WTC11 (cell line): ENCODE measurements around the gene HTR7. TPM values are rescaled to one million over a fixed set of nuclear protein-coding genes. Genes with fewer than 3 reads are reported as not detected.

Experiments
- ATAC-seq: fragments of 200-7000 bp; cut with Tn5 transposase; 2 replicates; pipeline ENCODE4 v1.10.0; 2021; ENCODE audit warnings: mild to moderate bottlenecking, moderate library complexity
- CTCF ChIA-PET: fragments of 300-600 bp; sonication (Branson Sonifier 250); formaldehyde crosslinking; loops from one replicate; lab custom pipeline; 2021; ENCODE audit warnings: antibody characterized with exemption; lab: Charles Lee
- POLR2A ChIA-PET: fragments of 350-600 bp; sonication (Branson Sonifier 250); formaldehyde crosslinking; loops from one replicate; lab custom pipeline; 2021; ENCODE audit warnings: antibody characterized with exemption; lab: Charles Lee
- DNase-seq: peaks from one replicate; pipeline ENCODE4 v3.0.0; 2021; ENCODE audit warnings: low spot score
- H3K27ac Mint-ChIP-seq: 2 replicates; pipeline ENCODE4 v1.8.0; 2021; ENCODE audit warnings: mixed read lengths
- H3K27me3 Mint-ChIP-seq: 2 replicates; pipeline ENCODE4 v1.8.0; 2021; ENCODE audit warnings: low read depth, mild to moderate bottlenecking, moderate library complexity, mixed read lengths
- H3K36me3 Mint-ChIP-seq: 2 replicates; pipeline ENCODE4 v1.8.0; 2021; ENCODE audit warnings: mixed read lengths
- H3K4me1 Mint-ChIP-seq: 2 replicates; pipeline ENCODE4 v1.8.0; 2022; ENCODE audit warnings: mixed read lengths
- H3K4me3 Mint-ChIP-seq: 2 replicates; pipeline ENCODE4 v1.8.0; 2021; ENCODE audit warnings: mild to moderate bottlenecking, moderate library complexity, mixed read lengths
- H3K9me3 Mint-ChIP-seq: 2 replicates; pipeline ENCODE4 v1.8.0; 2021; ENCODE audit warnings: mixed read lengths
- CBFB ChIP-seq: sonication (generic); formaldehyde crosslinking; IDR thresholded peaks from 2 replicates; pipeline ENCODE4 v1.8.1; 2022; ENCODE audit warnings: mild to moderate bottlenecking, low read depth, missing genetic modification reagents
- CREB1 ChIP-seq: sonication (generic); formaldehyde crosslinking; IDR thresholded peaks from 2 replicates; pipeline ENCODE4 v1.8.0; 2023; ENCODE audit warnings: mild to moderate bottlenecking, missing genetic modification reagents
- CTCF ChIP-seq: fragments of 200-600 bp; IDR thresholded peaks from 2 replicates; pipeline ENCODE4 v1.8.0; 2022; ENCODE audit warnings: antibody characterized with exemption
- E2F4 ChIP-seq: sonication (generic); formaldehyde crosslinking; IDR thresholded peaks from 2 replicates; pipeline ENCODE4 v1.8.1; 2022; ENCODE audit warnings: low read depth, mild to moderate bottlenecking, moderate library complexity, missing genetic modification reagents, borderline replicate concordance
- ESRRA ChIP-seq: sonication (generic); formaldehyde crosslinking; IDR thresholded peaks from 2 replicates; pipeline ENCODE4 v1.8.1; 2022; ENCODE audit warnings: mild to moderate bottlenecking, missing genetic modification reagents, borderline replicate concordance
- GRHL2 ChIP-seq: fragments of 250-450 bp; sonication (Bioruptor Pico); IDR thresholded peaks from 2 replicates; pipeline ENCODE4 v1.8.0; 2022; ENCODE audit warnings: mild to moderate bottlenecking, moderate library complexity; ENCODE audit not compliant: insufficient replicate concordance, severe bottlenecking
- HMGA2 ChIP-seq: fragments of 250-450 bp; sonication (Bioruptor Pico); IDR thresholded peaks from 2 replicates; pipeline ENCODE4 v1.4.0; 2021; ENCODE audit warnings: mild to moderate bottlenecking, moderate library complexity
- HMGXB4 ChIP-seq: sonication (generic); formaldehyde crosslinking; IDR thresholded peaks from 2 replicates; pipeline ENCODE4 v1.8.1; 2023; ENCODE audit warnings: mild to moderate bottlenecking, moderate library complexity, missing genetic modification reagents
- MLX ChIP-seq: sonication (generic); formaldehyde crosslinking; IDR thresholded peaks from 2 replicates; pipeline ENCODE4 v1.8.1; 2023; ENCODE audit warnings: mild to moderate bottlenecking, missing genetic modification reagents, moderate library complexity
- MXD4 ChIP-seq: fragments of 250-450 bp; sonication (Bioruptor Pico); IDR thresholded peaks from 2 replicates; pipeline ENCODE4 v1.8.0; 2021; ENCODE audit warnings: mild to moderate bottlenecking, moderate library complexity, borderline replicate concordance
- MYBL2 ChIP-seq: sonication (generic); formaldehyde crosslinking; IDR thresholded peaks from 2 replicates; pipeline ENCODE4 v1.8.1; 2023; ENCODE audit warnings: mild to moderate bottlenecking, moderate library complexity, missing genetic modification reagents
- NFE2L1 ChIP-seq: sonication (generic); formaldehyde crosslinking; IDR thresholded peaks from 2 replicates; pipeline ENCODE4 v1.8.1; 2023; ENCODE audit warnings: missing genetic modification reagents
- NFYB ChIP-seq: sonication (generic); formaldehyde crosslinking; conservative IDR thresholded peaks from 2 replicates; pipeline ENCODE4 v1.8.0; 2022; ENCODE audit warnings: low read depth, missing genetic modification reagents
- NR2C2 ChIP-seq: sonication (generic); formaldehyde crosslinking; IDR thresholded peaks from 2 replicates; pipeline ENCODE4 v1.8.0; 2022; ENCODE audit warnings: mild to moderate bottlenecking, missing genetic modification reagents
- PRDM15 ChIP-seq: sonication (generic); formaldehyde crosslinking; IDR thresholded peaks from 2 replicates; pipeline ENCODE4 v1.8.0; 2022; ENCODE audit warnings: missing genetic modification reagents
- STAT6 ChIP-seq: sonication (generic); formaldehyde crosslinking; conservative IDR thresholded peaks from 2 replicates; pipeline ENCODE4 v1.8.1; 2023; ENCODE audit warnings: mild to moderate bottlenecking, low read depth, missing genetic modification reagents, moderate library complexity
- TEAD1 ChIP-seq: sonication (generic); formaldehyde crosslinking; IDR thresholded peaks from 2 replicates; pipeline ENCODE4 v1.8.0; 2022; ENCODE audit warnings: mild to moderate bottlenecking, missing genetic modification reagents
- ZBTB21 ChIP-seq: sonication (generic); formaldehyde crosslinking; IDR thresholded peaks from 2 replicates; pipeline ENCODE4 v1.8.1; 2023; ENCODE audit warnings: mild to moderate bottlenecking, missing genetic modification reagents, borderline replicate concordance
- ZNF232 ChIP-seq: sonication (generic); formaldehyde crosslinking; IDR thresholded peaks from 2 replicates; pipeline ENCODE4 v1.8.0; 2022; ENCODE audit warnings: mild to moderate bottlenecking, missing genetic modification reagents
- ZNF263 ChIP-seq: sonication (generic); formaldehyde crosslinking; IDR thresholded peaks from 2 replicates; pipeline ENCODE4 v1.8.1; 2022; ENCODE audit warnings: low read depth, mild to moderate bottlenecking, moderate library complexity, missing genetic modification reagents
- ZNF416 ChIP-seq: fragments of 250-450 bp; sonication (Bioruptor Pico); IDR thresholded peaks from 2 replicates; pipeline ENCODE4 v1.9.0; 2021; ENCODE audit warnings: mild to moderate bottlenecking, inconsistent platforms
- ZNF423 ChIP-seq: fragments of 250-450 bp; sonication (Bioruptor Pico); IDR thresholded peaks from 2 replicates; pipeline ENCODE4 v2.1.2; 2022; ENCODE audit warnings: mild to moderate bottlenecking, moderate library complexity
- total RNA-seq: library from RNA; stranded (reverse); gene quantifications from 3 replicates; pipeline ENCODE4 v1.2.3, GENCODE V29; 2021

HTR7 gene
- total RNA-seq, 1 experiment from 2014 or later: 11.2 TPM

- Mint-ChIP-seq H3K27ac (no peak overlapping the region), H3K4me1 (peaks cover 13% of the 10 kb centered on the region), H3K27me3 (no peaks in the 10 kb centered on the region)
- DNase-seq: peak; percentile 76
- CTCF ChIA-PET: interaction anchor here (0.9 to 1.6 kb wide), 9 partner anchors 27 to 129 kb away, joined by 3 to 11 read pairs (median 5); partner anchors contain the start of genes HTR7 and RPP30
- TF ChIP-seq MYBL2 (CRISPR knock-in tag): no peak
- TF ChIP-seq ESRRA (CRISPR knock-in tag): no peak
- peak; percentile 74 for TF ChIP-seq CTCF
- TF ChIP-seq NR2C2 (CRISPR knock-in tag): no peak
- no peak for TF ChIP-seq ZBTB21 (CRISPR knock-in tag)
- no peak for TF ChIP-seq MLX
- TF ChIP-seq GRHL2 (CRISPR knock-in tag): no peak
- TF ChIP-seq PRDM15 (CRISPR knock-in tag): no peak
- TF ChIP-seq, all 79 proteins: peak for 1
- peak; percentile 99 for ATAC-seq
- no peak overlapping the region for H3K4me3 Mint-ChIP-seq
- no peaks in the 10 kb centered on the region for H3K36me3 Mint-ChIP-seq
- H3K9me3 Mint-ChIP-seq: no peaks in the 10 kb centered on the region
- POLR2A ChIA-PET: no interaction called here
Measured at GRCh38 chr10:90751107-90751997, 106.5 kb downstream of the HTR7 start.

GRCh38 chr10:90746829-90747228 is 111.0 kb downstream of the HTR7 start:
- Mint-ChIP-seq H3K27me3 (no peaks in the 10 kb centered on the region), H3K4me1 (peaks cover 9% of the 10 kb centered on the region), H3K27ac (no peak overlapping the region), H3K4me3 (no peak overlapping the region), H3K36me3 (no peaks in the 10 kb centered on the region), H3K9me3 (no peaks in the 10 kb centered on the region)
- CTCF ChIA-PET: interaction anchor here (1.0 kb wide), 1 partner anchor 42 kb away, joined by 4 read pairs; no protein-coding TSS in a partner anchor
- POLR2A ChIA-PET: no interaction called here
- ATAC-seq (no peak), DNase-seq (no peak)
- TF ChIP-seq MYBL2 (CRISPR knock-in tag) (no peak), E2F4 (no peak), MXD4 (CRISPR knock-in tag) (no peak), NFYB (CRISPR knock-in tag) (no peak), HMGXB4 (CRISPR knock-in tag) (no peak), NFE2L1 (no peak), TEAD1 (no peak), ZNF423 (CRISPR knock-in tag) (no peak), ESRRA (CRISPR knock-in tag) (no peak), ZNF416 (CRISPR knock-in tag) (no peak), CBFB (CRISPR knock-in tag) (no peak), ZNF263 (no peak), CREB1 (CRISPR knock-in tag) (no peak), ZNF232 (CRISPR knock-in tag) (no peak), STAT6 (CRISPR knock-in tag) (no peak), HMGA2 (CRISPR knock-in tag) (no peak)
